Brain microvascular endothelial cell (primary cell): ENCODE data around the gene APP.

Experiments used
- DNase-seq: peaks from one replicate; pipeline ENCODE4 v3.0.0-alpha.2; 2020
- H3K27ac ChIP-seq: fragments of 250-450 bp; sonication (Bioruptor Pico); 2 replicates; pipeline ENCODE4 v1.5.1; 2020; ENCODE audit warnings: mild to moderate bottlenecking, moderate library complexity
- H3K27me3 ChIP-seq: fragments of 250-450 bp; sonication (Bioruptor Pico); replicated peaks from 2 replicates; pipeline ENCODE4 v1.5.1; 2020; ENCODE audit warnings: mild to moderate bottlenecking
- H3K36me3 ChIP-seq: fragments of 250-450 bp; sonication (Bioruptor Pico); replicated peaks from 2 replicates; pipeline ENCODE4 v1.5.1; 2020; ENCODE audit warnings: mild to moderate bottlenecking
- H3K4me3 ChIP-seq: 2 replicates; pipeline ENCODE4 v1.5.1; 2011; ENCODE audit warnings: low read depth, mild to moderate bottlenecking, control low read depth, low read length, moderate library complexity
- CTCF ChIP-seq: IDR thresholded peaks from 2 replicates; pipeline ENCODE4 v1.5.1; 2011; ENCODE audit warnings: low read depth, mild to moderate bottlenecking, moderate library complexity, low read length, control low read depth, inconsistent platforms; ENCODE audit errors: missing control alignments
- in situ Hi-C: cut with HindIII; loops from 2 replicates; pipeline ENCODE4 v1.10.0; 2017; ENCODE audit warnings: low sequenced_read_pairs, low pct_ligation_motif_present

APP gene

GRCh38 chr21:26140164-26140579 lies 30.4 kb downstream of the APP start:
- peak overlapping the region; percentile 80 for H3K27ac ChIP-seq
- H3K36me3 ChIP-seq, result no peaks in the 10 kb centered on the region
- peak; percentile 99 for DNase-seq
- in situ Hi-C loops, result no loop called here
- no peak overlapping the region for H3K4me3 ChIP-seq
- H3K27me3 ChIP-seq, result no peaks in the 10 kb centered on the region
- TF ChIP-seq CTCF, result no peak

- no peak for DNase-seq
- Histone ChIP-seq H3K27me3 (no peaks in the 10 kb centered on the region), H3K4me3 (no peak overlapping the region), H3K27ac (peak overlapping the region; percentile 80), H3K36me3 (no peaks in the 10 kb centered on the region)
- in situ Hi-C loops, result no loop called here
- no peak for TF ChIP-seq CTCF
These were observed 31.8 kb downstream of the APP start for GRCh38 chr21:26138615-26139257.

- H3K36me3 ChIP-seq, result no peaks in the 10 kb centered on the region
- peak overlapping the region; percentile 1 for H3K27ac ChIP-seq
- no peak overlapping the region for H3K4me3 ChIP-seq
- no peak for DNase-seq
- no peaks in the 10 kb centered on the region for H3K27me3 ChIP-seq
- TF ChIP-seq CTCF, result no peak
- in situ Hi-C loops, result no loop called here
These were observed 33.0 kb downstream of the APP start for GRCh38 chr21:26137379-26138060.

- no peaks in the 10 kb centered on the region for H3K27me3 ChIP-seq
- no peak overlapping the region for H3K4me3 ChIP-seq
- DNase-seq, result no peak
- in situ Hi-C loops, result no loop called here
- no peaks in the 10 kb centered on the region for H3K36me3 ChIP-seq
- no peak for TF ChIP-seq CTCF
- H3K27ac ChIP-seq, result no peak overlapping the region
These were observed 33.9 kb downstream of the APP start for GRCh38 chr21:26136671-26137070.

GRCh38 chr21:26135520-26135919 lies 35.0 kb downstream of the APP start:
- no peaks in the 10 kb centered on the region for H3K36me3 ChIP-seq
- no peak for TF ChIP-seq CTCF
- no peak overlapping the region for H3K4me3 ChIP-seq
- DNase-seq, result no peak
- H3K27me3 ChIP-seq, result no peaks in the 10 kb centered on the region
- H3K27ac ChIP-seq, result no peak overlapping the region
- in situ Hi-C loops, result no loop called here
